ENCODE results near the gene LSAMP. TPM values are rescaled to one million over a fixed set of nuclear protein-coding genes. Genes with fewer than 3 reads are reported as not detected.

Gene LSAMP
- total and polyA plus RNA-seq, 8 donors = 17.3 to 28.0 (median 26.0) TPM

DNA sequence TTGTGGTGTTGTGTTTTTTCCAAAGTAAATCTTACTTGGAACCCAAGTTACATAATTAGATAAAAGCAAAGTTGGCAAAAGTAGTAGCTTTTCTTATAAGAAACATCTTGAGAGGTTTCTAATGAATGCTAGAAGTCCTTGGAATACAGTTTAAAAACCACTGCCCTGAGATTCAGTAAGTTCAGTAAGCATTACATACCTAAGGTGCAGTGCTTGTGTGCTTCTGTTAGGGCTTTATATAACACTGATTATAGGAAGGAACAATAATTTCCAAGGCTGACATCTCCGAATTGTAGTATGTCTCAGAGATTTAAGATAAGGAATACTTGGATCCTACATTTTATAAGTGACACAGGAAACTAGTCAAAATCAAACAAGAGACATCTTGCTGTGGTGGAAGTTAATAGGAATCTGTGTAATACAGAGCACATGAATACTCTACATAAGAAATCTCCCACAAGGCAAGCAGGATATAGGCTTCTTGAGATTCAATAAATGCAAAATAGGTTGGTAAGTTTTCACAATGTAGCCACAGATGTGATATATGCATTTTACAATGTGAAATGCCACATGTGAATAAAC, 268.2 kb downstream of the LSAMP start:
- Histone ChIP-seq H3K4me3 (no peak overlapping the region), H3K27me3 (no peaks in the 10 kb centered on the region), H3K9me3 (no peaks in the 10 kb centered on the region), H3K36me3 (no peaks in the 10 kb centered on the region), H3K4me1 (no peaks in the 10 kb centered on the region), H3K27ac (no peak overlapping the region)
- ATAC-seq = no peak
- no peak for TF ChIP-seq CTCF (IDR thresholded peaks at IDR 0.05)
- intact Hi-C loops (cut with DNase I) = no loop called here
- DNase-seq = no peak

GRCh38 chr3:116166121-116166520, 279.2 kb downstream of the LSAMP start:
- Histone ChIP-seq H3K4me3 (no peak overlapping the region), H3K27ac (no peak overlapping the region), H3K9me3 (no peaks in the 10 kb centered on the region), H3K27me3 (no peaks in the 10 kb centered on the region), H3K4me1 (no peaks in the 10 kb centered on the region), H3K36me3 (no peaks in the 10 kb centered on the region)
- TF ChIP-seq CTCF (IDR thresholded peaks at IDR 0.05) = no peak
- intact Hi-C loops (cut with DNase I) = no loop called here
- ATAC-seq (no peak), DNase-seq (no peak)

DNA sequence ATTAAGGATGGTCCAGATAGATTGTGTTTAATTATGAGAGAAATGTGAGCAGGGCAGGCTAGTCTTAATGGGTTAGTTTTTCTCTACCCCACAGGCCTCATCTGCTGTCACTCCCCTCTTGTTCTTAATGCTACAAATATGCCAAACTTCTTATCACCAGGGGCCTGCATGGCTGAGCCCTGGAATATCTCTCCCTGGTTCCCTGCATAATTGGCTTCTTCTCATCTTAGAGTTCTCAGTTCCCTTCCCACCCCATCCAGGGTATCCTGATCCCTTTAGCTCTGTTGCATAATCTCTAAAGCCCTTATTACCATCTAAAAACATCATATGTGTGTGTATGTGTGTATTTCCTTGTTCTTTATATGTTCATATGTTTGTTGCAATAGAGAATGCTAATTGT, 279.6 kb downstream of the LSAMP start:
- intact Hi-C loops (cut with DNase I) = no loop called here
- H3K36me3 ChIP-seq = no peaks in the 10 kb centered on the region
- no peaks in the 10 kb centered on the region for H3K4me1 ChIP-seq
- H3K27ac ChIP-seq = no peak overlapping the region
- H3K27me3 ChIP-seq = no peaks in the 10 kb centered on the region
- no peaks in the 10 kb centered on the region for H3K9me3 ChIP-seq
- H3K4me3 ChIP-seq = no peak overlapping the region
- ATAC-seq (no peak), DNase-seq (no peak)
- TF ChIP-seq CTCF (IDR thresholded peaks at IDR 0.05) = no peak

GRCh38 chr3:116165135-116165534, 280.2 kb downstream of the LSAMP start:
- intact Hi-C loops (cut with DNase I) = no loop called here
- no peak for DNase-seq
- Histone ChIP-seq H3K4me1 (no peaks in the 10 kb centered on the region), H3K9me3 (no peaks in the 10 kb centered on the region), H3K4me3 (no peak overlapping the region), H3K27me3 (no peaks in the 10 kb centered on the region), H3K27ac (no peak overlapping the region), H3K36me3 (no peaks in the 10 kb centered on the region)
- no peak for ATAC-seq
- no peak for TF ChIP-seq CTCF (IDR thresholded peaks at IDR 0.05)

DNA sequence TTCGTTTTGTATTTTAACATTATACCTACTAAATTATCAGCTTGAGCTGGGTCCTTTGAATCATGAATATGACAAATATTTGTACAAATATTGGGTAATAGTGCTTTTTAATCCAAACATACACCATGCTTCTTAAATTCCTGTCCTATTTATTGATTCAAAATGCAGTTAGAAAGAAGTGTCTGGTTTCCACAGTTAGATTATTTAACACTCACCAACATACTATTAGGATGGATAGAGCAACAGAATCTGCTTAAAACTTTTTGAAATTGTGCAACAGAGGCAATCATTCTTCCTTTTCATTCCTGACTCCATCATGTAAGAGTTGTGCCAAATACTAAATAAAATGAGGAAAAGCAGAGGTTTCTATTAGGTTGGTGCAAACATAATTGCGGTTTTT, 281.2 kb downstream of the LSAMP start:
- ATAC-seq = no peak
- Histone ChIP-seq H3K27ac (no peak overlapping the region), H3K4me1 (no peaks in the 10 kb centered on the region), H3K9me3 (no peaks in the 10 kb centered on the region), H3K36me3 (no peaks in the 10 kb centered on the region), H3K27me3 (no peaks in the 10 kb centered on the region), H3K4me3 (no peak overlapping the region)
- no peak for DNase-seq
- TF ChIP-seq CTCF (IDR thresholded peaks at IDR 0.05) = no peak
- intact Hi-C loops (cut with DNase I) = no loop called here

Data from left lung (tissue), 10 donors.